NCI-H526 (cell line): ENCODE measurements around the gene UQCRH.
"Not testable (repeated sequence)": the region's sequence is repeated elsewhere in the genome, so short reads cannot be mapped to it uniquely, and the experiment has no call there.

Experiments
- DNase-seq, 2 experiments: peaks; one replicate each; lab custom pipeline; 2025; lab: John Stamatoyannopoulos, UW

UQCRH gene

DNA sequence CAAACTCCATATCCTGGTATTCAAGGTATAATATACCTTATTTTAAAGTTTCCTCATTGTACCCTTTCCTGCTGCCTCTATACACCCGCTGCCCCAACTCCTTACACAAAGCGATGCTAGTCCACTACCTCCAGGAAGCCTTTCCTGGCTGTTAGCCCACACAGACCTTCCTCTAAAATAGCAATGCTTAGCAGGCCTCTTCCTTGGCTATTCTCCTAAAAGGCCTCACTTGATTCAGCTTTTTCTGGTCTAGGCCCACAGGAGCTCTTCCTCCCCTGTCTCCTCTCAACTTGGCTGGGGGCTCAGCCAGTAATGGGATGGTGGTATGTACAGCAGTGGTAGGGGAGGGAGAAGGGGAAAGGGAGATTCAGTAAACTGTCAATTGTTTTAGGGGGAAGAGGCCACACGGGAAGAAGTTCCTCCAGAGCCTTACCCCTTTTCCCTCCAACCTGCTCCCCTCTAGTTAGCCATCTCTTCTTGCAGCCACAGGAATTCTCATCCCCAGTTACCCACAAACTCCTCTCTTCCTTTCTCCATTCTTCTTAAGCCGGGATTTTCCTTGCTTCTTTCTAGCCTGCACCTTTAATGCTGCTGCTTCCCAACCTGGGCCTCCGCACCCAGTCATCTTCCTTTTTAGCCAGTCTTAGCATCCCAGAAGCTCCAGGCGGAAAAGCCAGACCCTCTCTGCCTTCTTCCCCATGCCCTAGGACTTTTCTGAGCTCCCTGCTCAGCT, 2.7 kb upstream of the UQCRH start:
- no peak for DNase-seq

- peak in 1 of 2 experiments; percentile 76 for DNase-seq
Measured at GRCh38 chr1:46301406-46301807, 2.1 kb upstream of the UQCRH start.

GRCh38 chr1:46301808-46302640, 1.5 kb upstream of the UQCRH start:
- DNase-seq = peak; percentile 59 to 91

DNA sequence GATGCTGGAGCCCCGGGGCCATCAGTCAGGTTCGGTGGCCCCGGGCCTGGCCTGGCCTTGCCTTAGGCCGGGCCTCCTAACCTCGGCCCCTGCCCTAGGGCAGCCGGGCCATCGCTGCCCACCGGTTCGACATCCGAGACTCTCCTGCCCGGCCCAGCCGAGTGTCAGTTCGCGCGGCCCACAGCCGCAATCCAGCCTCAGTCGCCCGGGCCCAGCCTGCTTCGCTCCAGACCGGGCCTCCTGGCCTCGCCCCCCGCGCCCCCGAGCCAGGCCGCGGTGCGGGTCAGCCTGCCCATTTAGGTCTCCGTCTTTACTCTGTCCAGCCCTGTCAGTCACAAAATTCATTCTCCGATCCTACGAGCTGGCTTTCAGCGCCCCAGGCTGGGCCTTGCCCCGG, 859 bp upstream of the UQCRH start:
- DNase-seq = peak; percentile 67 to 90

DNA sequence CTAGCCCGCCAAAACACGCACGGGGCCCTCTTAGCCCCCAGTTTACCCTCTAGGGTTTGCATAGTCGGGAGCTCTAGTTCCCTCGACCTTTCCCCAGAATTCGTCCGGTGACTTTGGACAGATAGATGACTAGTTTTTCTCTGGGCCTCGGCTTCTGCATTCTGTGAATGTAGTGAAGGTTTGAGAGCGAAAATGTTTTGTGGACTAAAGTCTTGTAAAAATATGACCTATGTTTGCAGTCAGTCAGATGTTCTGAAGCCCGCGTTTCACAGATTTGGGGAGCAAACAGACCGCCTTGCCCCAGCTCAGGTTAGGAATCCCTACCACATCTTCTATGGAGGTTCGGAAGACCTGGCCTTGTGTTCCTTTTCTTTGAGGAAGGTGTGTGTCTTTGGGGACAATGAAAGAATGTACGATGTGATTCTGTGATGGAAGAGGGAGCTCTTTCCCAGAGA, 401 bp downstream of the UQCRH start:
- DNase-seq = peak in 1 of 2 experiments; percentile 70

- no peak for DNase-seq
Measured at GRCh38 chr1:46306159-46306530, 2.6 kb downstream of the UQCRH start.

GRCh38 chr1:46309401-46310159, 6.1 kb downstream of the UQCRH start:
- DNase-seq = no peak

DNA sequence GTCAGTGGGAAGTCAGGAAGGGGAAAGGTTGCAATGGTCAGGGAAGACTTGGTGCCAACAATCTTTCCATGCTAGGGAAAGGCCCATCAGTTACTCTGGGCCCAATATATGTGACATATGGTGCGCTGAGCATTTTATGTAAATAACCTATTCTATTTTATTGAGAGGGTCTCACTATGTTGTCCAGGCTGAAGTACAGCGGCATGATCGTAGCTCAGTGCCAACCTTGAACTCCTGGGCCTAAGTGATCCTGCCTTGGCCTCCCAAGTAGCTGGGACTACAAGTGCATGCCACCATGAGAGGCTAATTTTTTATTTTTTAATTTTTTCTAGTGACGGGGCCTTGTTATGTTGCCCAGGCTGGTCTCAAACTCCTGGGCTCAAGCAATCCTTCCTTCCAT, 6.8 kb downstream of the UQCRH start:
- no peak for DNase-seq

DNA sequence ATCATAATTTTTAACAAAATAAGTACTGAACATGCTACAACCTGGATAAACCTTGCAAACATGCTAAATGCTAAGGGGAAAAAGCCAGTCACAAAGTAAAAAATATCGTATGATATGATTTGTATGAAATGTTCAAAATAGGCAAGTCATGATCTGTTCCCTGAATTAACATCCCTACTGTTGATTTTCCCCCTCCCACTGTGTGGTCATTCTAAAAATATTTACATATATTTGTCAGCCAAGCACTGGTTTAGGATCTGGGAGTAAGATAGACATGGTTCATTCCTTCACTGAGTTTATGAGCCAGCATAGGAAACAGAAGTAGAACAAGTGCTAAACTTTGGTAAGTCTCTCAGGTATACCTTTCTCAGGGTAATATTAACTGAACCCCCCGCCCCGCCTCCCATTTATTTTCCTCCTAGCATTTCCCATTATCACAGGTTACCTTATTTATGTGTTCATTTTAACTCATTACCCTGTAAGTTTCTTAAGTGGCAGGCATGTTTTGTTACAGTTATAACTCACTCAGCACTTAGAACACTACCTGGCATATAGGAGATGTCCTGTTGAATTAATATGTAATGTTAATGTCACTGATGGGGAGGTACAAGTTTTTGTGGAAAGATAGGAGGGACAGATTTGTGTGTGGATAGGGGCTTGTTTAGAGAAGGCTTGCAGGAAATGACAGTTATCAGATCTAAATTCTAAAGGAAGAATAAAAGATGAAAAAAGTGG, 12.3 kb downstream of the UQCRH start:
- DNase-seq = no peak

GRCh38 chr1:46317323-46317722, 13.8 kb downstream of the UQCRH start:
- DNase-seq = no peak

GRCh38 chr1:46319301-46319700, 15.8 kb downstream of the UQCRH start:
- not testable (repeated sequence) for DNase-seq

- not testable (repeated sequence) for DNase-seq
Measured at GRCh38 chr1:46319960-46320914, 16.7 kb downstream of the UQCRH start.

GRCh38 chr1:46322191-46322590, 18.7 kb downstream of the UQCRH start:
- DNase-seq = not testable (repeated sequence)

- DNase-seq = not testable (repeated sequence)
Measured at GRCh38 chr1:46325285-46326076, 22.0 kb downstream of the UQCRH start.

GRCh38 chr1:46328182-46328581, 24.7 kb downstream of the UQCRH start:
- not testable (repeated sequence) for DNase-seq

DNA sequence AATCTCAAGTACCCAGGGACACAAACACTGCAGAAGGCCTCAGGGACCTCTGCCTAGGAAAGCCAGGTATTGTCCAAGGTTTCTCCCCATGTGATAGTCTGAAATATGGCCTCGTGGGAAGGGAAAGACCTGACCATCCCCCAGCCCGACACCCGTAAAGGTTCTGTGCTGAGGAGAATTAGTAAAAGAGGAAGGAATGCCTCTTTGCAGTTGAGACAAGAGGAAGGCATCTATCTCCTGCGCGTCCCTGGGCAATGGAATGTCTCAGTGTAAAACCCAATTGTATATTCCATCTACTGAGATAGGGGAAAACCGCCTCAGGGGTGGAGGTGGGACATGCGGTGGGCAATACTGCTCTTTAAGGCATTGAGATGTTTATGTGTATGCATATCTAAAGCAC, 26.3 kb downstream of the UQCRH start:
- not testable (repeated sequence) for DNase-seq

GRCh38 chr1:46330381-46330780, 26.9 kb downstream of the UQCRH start:
- DNase-seq = not testable (repeated sequence)

DNA sequence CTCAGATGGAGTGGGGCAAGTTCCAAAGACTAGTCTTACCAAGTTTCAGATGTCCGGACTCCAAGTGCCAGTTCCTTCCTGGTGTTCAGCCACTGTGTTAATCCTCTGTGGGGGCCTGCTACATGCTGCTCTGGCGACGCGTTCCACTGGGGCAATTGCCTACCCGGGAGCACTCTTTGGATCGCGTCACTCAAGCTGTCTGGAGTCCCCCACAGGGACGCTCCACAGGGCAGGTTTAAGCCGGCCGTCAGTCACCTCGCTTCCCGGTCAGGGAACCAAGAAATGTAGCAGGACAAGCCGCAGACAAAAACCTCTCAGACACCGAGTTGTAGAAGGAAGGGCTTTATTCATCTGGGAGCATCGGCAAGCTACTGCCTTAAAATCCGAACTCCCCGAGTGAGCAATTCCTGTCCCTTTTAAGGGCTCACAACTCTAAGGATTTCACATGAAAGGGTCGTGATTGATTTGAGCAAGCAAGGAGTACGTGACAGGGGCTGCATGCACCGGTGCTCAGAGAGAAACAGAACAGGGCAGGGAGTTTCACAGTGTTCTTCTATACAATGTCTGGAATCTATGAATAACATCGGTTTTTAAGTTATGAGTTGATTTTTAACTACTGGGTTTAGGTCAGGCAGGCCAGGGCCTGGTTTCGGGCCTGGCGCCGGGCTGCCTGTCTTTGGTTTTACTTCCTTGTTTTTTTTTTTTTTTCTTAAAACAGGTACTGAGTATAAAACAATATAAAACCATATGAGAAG, 28.5 kb downstream of the UQCRH start:
- DNase-seq = not testable (repeated sequence)
